Stimulated activated CD4-positive, alpha-beta T cell treated with anti-CD3 and anti-CD28 coated beads, Interleukin-4, amount 100 ng/mL, for 24 hours (primary cell): Measurements from ENCODE around the gene ASCC2.
"Not testable (repeated sequence)": the region's sequence is repeated elsewhere in the genome, so short reads cannot be mapped to it uniquely, and the experiment has no call there.

ENCODE experiments used
- DNase-seq: peaks from one replicate; pipeline ENCODE4 v3.0.0-alpha.2; 2020

The ASCC2 gene

GRCh38 chr22:29855611-29856181, 17.6 kb upstream of the ASCC2 start:
- DNase-seq = no peak

GRCh38 chr22:29854432-29854831, 16.4 kb upstream of the ASCC2 start:
- DNase-seq = no peak

GRCh38 chr22:29848111-29848510, 10.0 kb upstream of the ASCC2 start:
- no peak for DNase-seq

- no peak for DNase-seq
These were observed 8.2 kb upstream of the ASCC2 start for GRCh38 chr22:29846290-29846689.

- no peak for DNase-seq
These were observed 4.7 kb upstream of the ASCC2 start for GRCh38 chr22:29842740-29843139.

- DNase-seq = no peak
These were observed 4.1 kb upstream of the ASCC2 start for GRCh38 chr22:29842172-29842571.

GRCh38 chr22:29840498-29840897, 2.4 kb upstream of the ASCC2 start:
- DNase-seq = no peak

- no peak for DNase-seq
These were observed 965 bp upstream of the ASCC2 start for GRCh38 chr22:29839039-29839438.

- no peak for DNase-seq
These were observed 504 bp upstream of the ASCC2 start for GRCh38 chr22:29838599-29838956.

GRCh38 chr22:29836791-29837370, 1.2 kb downstream of the ASCC2 start:
- DNase-seq = not testable (repeated sequence)

- no peak for DNase-seq
These were observed 4.0 kb downstream of the ASCC2 start for GRCh38 chr22:29834046-29834445.

GRCh38 chr22:29833392-29833965, 4.6 kb downstream of the ASCC2 start:
- DNase-seq = no peak

GRCh38 chr22:29831958-29832357, 6.1 kb downstream of the ASCC2 start:
- no peak for DNase-seq

GRCh38 chr22:29831186-29831921, 6.7 kb downstream of the ASCC2 start:
- DNase-seq = no peak

GRCh38 chr22:29830585-29830984, 7.5 kb downstream of the ASCC2 start:
- no peak for DNase-seq

- DNase-seq = not testable (repeated sequence)
These were observed 10.3 kb downstream of the ASCC2 start for GRCh38 chr22:29827726-29828125.

GRCh38 chr22:29827091-29827490, 11.0 kb downstream of the ASCC2 start:
- no peak for DNase-seq

GRCh38 chr22:29825578-29825977, 12.5 kb downstream of the ASCC2 start:
- DNase-seq = no peak

- no peak for DNase-seq
These were observed 13.4 kb downstream of the ASCC2 start for GRCh38 chr22:29824677-29825076.

- DNase-seq = peak; percentile 10
These were observed 16.6 kb downstream of the ASCC2 start for GRCh38 chr22:29821291-29822016.

GRCh38 chr22:29820961-29821290, 17.1 kb downstream of the ASCC2 start:
- no peak for DNase-seq

GRCh38 chr22:29819501-29819900, 18.6 kb downstream of the ASCC2 start:
- no peak for DNase-seq

- no peak for DNase-seq
These were observed 20.4 kb downstream of the ASCC2 start for GRCh38 chr22:29817724-29818123.

- DNase-seq = no peak
These were observed 21.1 kb downstream of the ASCC2 start for GRCh38 chr22:29816980-29817379.
